ENCODE data around the gene PCED1A.
"Not testable (repeated sequence)": the region's sequence is repeated elsewhere in the genome, so short reads cannot be mapped to it uniquely, and the experiment has no call there.

PCED1A gene

GRCh38 chr20:2865101-2865500 is 24.6 kb upstream of the PCED1A start:
- DNase-seq = no peak

- no peak for DNase-seq
Observed at GRCh38 chr20:2864626-2865025, 24.2 kb upstream of the PCED1A start.

- no peak for DNase-seq
Observed at GRCh38 chr20:2859330-2860121, 19.1 kb upstream of the PCED1A start.

GRCh38 chr20:2858591-2858990 is 18.1 kb upstream of the PCED1A start:
- DNase-seq = no peak

DNA sequence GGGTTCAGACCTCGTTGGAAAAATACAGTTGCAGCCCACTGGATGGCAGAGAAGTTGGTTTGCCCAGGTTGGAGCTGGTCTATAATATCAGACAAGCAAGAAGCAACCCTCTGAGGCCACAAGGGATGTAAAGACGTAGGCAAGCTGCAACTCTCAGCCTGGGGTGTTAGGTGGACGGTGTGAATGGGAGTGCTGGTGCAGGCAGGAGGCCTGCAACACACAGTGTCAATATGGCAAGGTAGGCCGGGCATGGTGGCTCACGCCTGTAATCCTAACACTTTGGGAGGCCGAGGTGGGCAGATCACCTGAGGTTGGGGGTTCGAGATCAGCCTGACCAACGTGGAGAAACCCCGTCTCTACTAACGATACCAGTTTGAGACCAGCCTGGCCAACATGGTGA is 10.6 kb upstream of the PCED1A start:
- no peak for DNase-seq

GRCh38 chr20:2849529-2849928 is 9.1 kb upstream of the PCED1A start:
- DNase-seq = no peak

DNA sequence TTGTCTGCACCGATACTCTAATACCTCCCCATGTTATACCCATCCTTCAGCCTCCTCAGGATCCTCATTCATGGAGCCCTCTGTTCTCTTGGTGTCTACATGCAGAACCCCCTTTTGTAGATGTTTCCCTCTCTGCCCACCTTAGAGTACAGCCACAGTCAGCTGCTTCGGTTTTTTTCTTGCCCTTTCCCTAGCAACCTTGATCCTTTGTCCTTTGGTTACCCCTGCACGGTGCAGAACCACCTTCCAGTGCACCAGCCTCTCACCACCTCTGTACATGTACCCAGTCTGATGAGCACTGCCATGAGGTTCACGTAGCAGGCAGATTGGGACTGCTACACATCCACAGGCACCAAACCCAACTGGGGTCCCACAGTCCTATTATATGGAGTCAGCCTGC is 7.3 kb upstream of the PCED1A start:
- DNase-seq = no peak

GRCh38 chr20:2846698-2847097 is 6.2 kb upstream of the PCED1A start:
- DNase-seq = no peak

DNA sequence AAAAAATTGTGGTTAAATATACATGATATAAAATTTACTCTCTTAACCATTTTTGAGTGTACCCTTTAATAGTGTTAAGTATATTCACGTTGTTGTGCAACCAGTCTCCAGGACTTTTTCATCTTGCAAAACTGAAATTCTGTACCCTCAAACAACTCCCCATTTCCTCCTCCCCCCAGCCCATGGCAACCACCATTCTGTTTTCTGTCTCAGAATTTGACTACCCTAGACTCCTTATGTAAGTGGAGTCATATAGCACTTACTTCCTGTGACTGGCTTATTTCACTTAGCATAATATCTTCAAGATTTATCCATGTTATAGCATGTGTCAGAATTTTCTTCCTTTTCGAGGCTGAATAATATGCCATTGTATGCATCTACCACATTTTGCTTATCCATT is 5.2 kb upstream of the PCED1A start:
- no peak for DNase-seq

- DNase-seq = peak; percentile 34
Observed at GRCh38 chr20:2840967-2841531, 594 bp upstream of the PCED1A start.

DNA sequence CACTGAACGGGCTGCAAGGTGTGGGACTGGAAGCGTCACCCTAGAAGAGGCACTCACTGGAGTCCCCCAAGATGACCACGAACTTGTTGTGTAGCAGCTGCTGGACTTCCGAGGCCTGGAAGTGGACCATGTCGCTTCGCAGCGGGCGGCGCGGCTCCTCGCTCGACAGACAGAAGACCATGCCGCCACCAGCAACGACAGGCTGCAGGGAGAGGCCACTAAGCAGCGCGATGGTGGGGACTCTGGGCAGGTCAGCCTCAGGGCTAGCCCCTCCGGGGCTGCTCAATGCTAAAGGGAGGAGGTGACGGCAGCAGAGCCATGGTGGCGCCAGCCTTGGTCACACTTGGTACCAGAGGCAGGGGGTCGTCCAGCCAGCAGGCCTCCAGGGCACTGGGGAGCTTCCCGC is 720 bp downstream of the PCED1A start:
- DNase-seq = no peak

- no peak for DNase-seq
Observed at GRCh38 chr20:2838847-2839671, 1.4 kb downstream of the PCED1A start.

- DNase-seq = no peak
Observed at GRCh38 chr20:2838170-2838797, 2.2 kb downstream of the PCED1A start.

DNA sequence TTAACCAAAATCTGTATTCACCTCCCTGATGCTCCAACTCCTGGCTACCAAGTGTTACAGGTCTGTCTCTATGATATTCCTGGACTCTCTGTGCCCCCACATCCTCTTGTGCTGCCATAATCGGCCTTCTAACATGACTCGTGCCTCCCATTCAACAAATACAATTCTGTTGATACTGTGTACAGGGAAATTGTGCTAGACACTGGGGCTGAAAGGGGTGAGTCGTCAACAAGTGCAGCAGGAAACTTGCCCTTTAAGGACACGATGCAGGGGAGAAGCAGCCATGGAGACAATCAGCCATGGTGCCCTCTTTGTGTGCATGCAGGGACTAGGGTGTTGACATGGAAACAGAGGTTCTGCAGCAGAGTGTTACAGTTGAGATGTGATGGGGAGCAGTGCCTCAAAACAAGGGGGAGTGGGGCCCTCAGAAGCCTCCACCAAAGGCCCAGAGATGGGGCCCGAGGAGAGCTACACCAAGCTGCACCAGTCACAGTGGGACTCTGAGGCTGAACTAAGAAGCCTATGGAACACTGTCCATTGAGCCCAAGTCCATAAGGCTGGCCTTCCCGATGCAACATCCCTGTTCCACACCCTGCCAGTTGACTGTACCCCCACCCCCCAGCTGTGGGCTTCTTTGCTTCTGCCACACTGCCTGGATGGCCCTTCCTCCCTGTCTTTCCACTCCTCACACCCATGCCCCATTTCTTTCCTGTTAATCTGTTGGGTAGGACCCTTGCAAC is 3.1 kb downstream of the PCED1A start:
- DNase-seq = no peak

GRCh38 chr20:2836035-2836434 is 4.4 kb downstream of the PCED1A start:
- DNase-seq = no peak

- no peak for DNase-seq
Observed at GRCh38 chr20:2835331-2835796, 5.1 kb downstream of the PCED1A start.

GRCh38 chr20:2834401-2835110 is 5.9 kb downstream of the PCED1A start:
- no peak for DNase-seq

DNA sequence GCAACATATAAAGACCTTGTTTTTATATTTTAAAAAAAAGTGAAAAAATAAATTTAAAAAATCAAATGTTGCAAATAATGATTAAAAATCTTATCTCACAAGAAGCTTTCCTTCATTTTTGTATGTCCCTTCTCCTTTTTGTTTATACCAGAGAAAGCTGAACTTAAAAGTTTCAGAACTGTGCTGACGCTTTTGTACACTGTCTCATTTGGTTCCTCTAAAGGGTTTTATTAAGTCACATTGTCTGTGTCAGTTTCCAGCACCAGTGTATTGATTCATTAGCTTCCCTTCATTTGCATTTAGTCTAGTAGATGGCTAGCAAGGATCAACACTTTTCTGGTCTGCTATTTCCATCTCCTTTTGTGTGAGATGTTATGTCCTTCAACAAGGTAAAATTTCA is 6.7 kb downstream of the PCED1A start:
- DNase-seq = no peak

- DNase-seq = not testable (repeated sequence)
Observed at GRCh38 chr20:2831206-2831605, 9.2 kb downstream of the PCED1A start.

GRCh38 chr20:2829376-2829775 is 11.1 kb downstream of the PCED1A start:
- DNase-seq = no peak

DNA sequence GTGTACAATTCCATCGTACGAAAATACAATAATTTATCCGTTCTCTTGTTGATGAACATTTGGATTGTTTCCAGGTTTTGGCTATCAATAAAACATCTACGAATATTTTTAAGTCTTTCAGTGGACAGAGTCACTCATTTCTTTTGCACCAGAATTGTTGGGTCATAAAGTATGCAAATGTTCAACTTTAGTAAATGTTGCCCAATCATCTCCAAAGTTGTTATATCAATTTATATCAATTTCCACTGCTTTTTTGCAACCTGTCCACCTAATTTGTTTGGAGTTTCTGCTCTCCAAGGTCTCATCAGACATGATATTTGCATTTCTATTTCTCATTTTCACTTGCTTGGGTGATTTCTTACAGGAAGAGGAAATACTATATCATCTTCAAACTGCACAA is 13.8 kb downstream of the PCED1A start:
- no peak for DNase-seq

DNA sequence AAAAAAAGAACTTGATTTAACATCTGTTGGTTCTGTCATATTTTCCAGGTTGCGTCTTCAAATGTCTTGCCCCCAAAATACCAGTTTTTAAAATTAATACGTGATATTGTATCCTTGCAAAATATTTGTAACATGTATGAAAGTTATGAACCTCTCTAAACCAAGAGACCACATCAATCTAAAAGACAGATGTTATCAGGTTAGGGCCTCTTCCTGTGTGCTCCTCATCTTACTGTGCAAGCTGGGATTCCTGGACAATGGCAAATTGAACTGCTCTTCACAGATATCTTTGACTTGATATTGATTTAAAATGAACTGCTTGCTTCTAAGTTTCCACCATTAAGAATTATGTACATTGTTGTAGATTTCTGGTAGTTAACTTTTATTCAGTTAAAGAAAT is 14.7 kb downstream of the PCED1A start:
- no peak for DNase-seq
